GM18511 (cell line): Measurements from ENCODE around the gene NRCAM.

Experiments used
- ATAC-seq: cut with Tn5 transposase; IDR thresholded peaks from one replicate; pipeline ENCODE4 v1.9.1; 2021; ENCODE audit warnings: mild to moderate bottlenecking, moderate library complexity; ENCODE audit not compliant: unreplicated experiment

NRCAM gene

GRCh38 chr7:108167460-108167859 lies 288.8 kb downstream of the NRCAM start:
- no peak for ATAC-seq

GRCh38 chr7:108166687-108167086 lies 289.5 kb downstream of the NRCAM start:
- ATAC-seq: no peak

GRCh38 chr7:108165723-108166122 lies 290.5 kb downstream of the NRCAM start:
- no peak for ATAC-seq

GRCh38 chr7:108164946-108165345 lies 291.3 kb downstream of the NRCAM start:
- ATAC-seq: no peak

GRCh38 chr7:108164342-108164741 lies 291.9 kb downstream of the NRCAM start:
- no peak for ATAC-seq

- ATAC-seq: no peak
These were observed 297.5 kb downstream of the NRCAM start for GRCh38 chr7:108158776-108159175.

- no peak for ATAC-seq
These were observed 298.5 kb downstream of the NRCAM start for GRCh38 chr7:108157606-108158335.

DNA sequence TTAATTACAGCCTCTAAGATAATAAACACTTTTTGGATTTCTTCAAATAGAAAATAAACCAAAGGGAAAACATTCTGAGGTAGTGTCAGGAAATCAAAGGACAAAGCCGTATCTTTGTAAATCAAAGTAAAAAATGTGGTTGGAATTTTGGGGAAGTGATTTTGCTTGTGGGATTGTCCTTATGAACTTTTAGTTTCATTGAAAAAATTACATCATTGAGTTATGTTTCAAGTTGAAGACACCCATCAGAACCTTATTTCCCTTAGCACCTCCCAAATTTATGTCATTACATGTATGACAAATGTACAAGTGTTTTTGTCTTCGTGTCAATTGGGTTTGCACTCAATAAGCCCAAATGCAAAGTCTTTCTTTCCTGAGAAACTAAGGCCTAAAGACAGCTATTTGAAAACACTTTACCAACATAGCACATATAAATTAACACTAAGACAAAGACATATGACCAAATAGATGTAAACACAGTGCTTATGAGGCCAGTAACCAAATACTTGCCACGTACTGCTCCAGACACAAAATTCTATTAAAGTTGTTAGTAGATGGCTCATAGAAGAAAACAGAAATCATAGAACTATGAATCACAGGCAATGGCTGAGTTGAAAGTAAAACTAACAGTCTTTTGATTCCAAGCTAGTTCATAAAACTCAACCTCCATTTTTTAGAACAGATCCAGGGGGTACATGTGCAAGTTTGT lies 299.2 kb downstream of the NRCAM start:
- ATAC-seq: no peak

- no peak for ATAC-seq
These were observed 304.0 kb downstream of the NRCAM start for GRCh38 chr7:108152198-108152597.

DNA sequence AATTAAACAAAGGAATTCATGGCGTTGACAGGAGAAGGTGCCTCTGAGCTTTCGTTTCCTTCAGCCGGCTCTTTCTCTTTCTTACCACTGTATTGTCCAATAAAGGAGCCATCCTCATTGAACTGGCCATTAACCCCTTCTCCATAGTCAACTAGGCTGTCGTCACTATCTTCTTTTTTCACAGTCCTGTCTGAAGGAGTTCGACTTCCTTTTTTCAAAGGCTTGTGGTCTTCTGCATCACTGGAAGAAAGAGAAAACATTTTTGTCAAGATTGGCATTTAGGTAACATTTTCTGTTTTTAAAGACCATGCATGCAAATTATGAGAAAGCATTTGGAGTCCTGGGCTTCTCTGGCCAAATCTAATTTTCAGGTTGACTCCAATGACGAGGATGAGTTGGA lies 306.3 kb downstream of the NRCAM start:
- ATAC-seq: no peak

- ATAC-seq: no peak
These were observed 307.1 kb downstream of the NRCAM start for GRCh38 chr7:108149119-108149518.

DNA sequence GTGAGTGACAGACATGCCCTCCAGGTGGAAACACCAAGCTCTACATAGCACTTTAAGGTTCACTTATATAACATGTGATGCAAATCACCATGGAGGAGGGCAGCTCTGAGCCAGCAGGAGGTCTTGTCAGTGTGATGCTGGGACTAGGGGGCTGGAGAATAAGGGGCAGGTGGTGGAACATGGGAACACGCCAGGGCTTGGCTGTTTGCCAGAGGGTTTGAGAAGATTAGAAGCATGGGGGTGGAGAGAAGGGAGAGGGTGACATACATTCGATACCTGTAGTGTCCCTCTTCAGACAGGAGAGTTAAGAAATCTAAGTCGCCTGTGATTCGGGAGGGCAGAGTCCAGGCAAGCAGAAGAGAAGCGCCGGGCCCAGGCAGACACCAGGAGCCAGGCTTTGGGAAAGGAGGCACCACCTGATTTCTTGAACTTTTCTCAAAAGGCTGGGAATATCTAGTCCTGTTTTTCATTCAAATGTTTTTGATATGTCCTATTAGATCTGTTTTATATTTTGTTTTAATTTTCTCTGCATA lies 309.1 kb downstream of the NRCAM start:
- ATAC-seq: no peak

- ATAC-seq: no peak
These were observed 310.0 kb downstream of the NRCAM start for GRCh38 chr7:108146070-108146842.

GRCh38 chr7:108145401-108145800 lies 310.8 kb downstream of the NRCAM start:
- ATAC-seq: no peak

GRCh38 chr7:108144931-108145330 lies 311.3 kb downstream of the NRCAM start:
- no peak for ATAC-seq

DNA sequence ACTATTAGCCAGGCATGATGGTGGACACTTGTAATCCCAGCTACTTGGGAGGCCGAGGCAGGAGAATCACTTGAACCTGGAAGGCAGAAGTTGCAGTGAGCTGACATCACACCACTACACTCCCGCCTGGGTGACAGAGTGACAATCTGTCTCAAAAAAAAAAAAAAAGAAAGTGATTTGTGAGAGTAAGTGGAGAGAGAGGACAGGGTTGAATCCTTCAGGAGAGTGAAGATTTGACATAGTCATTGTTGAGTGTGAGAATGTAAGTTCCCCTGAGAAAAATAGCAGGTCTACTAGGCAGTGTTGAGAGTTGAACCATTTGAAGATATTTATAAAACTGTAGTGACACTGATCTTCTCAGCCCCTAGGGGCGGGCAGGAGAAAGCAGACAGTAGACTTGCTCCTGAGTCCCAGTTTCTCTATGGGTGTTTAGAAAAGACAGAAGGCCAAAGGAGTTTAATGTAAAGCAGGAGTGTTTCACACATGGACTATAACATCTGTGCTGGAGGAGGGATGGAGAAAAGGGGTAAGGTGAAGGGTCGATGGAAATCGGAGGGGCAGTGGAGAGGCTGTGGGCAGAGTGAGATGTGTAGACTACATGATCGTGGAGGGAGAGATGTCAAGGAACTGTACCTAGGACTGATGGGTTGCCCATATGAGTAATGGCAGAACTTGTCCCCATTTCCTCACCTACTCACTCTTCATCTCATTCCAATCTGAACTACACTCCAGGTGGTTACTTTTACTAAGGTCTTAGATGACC lies 312.4 kb downstream of the NRCAM start:
- ATAC-seq: no peak

- no peak for ATAC-seq
These were observed 313.5 kb downstream of the NRCAM start for GRCh38 chr7:108142675-108143259.

- ATAC-seq: no peak
These were observed 314.1 kb downstream of the NRCAM start for GRCh38 chr7:108142180-108142579.

DNA sequence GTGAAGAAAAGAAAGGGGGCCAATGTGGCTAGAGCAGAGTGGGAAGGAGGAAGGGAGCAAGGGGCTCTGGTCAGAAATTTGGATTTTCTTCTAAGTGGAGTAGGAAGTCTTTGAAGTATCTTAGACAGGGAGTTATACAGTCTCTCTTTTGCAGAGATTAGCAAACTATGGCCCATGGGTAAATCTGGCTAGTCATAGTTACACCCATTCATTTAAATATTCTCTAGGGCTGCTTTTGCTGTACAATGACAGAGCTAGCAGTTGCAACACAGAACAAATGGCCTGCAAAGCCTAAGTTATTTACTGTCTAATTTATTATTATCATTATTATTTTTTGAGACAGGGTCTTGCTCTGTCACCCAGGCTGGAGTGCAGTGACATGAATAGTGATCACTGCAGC lies 315.6 kb downstream of the NRCAM start:
- no peak for ATAC-seq

GRCh38 chr7:108138911-108139310 lies 317.3 kb downstream of the NRCAM start:
- no peak for ATAC-seq
